ENCODE results near the gene TRIP10. TPM values are rescaled to one million over a fixed set of nuclear protein-coding genes. Genes with fewer than 3 reads are reported as not detected.

TRIP10 gene
- total and polyA plus RNA-seq, 2 of the 13 experiments (the other 11 are each of a cell fraction or from before 2014, with no cell fraction given) = 32.5 to 33.2 TPM

GRCh38 chr19:6752256-6753177 lies 13.0 kb downstream of the TRIP10 start (continued):
- TF ChIP-seq, protein P1, sequence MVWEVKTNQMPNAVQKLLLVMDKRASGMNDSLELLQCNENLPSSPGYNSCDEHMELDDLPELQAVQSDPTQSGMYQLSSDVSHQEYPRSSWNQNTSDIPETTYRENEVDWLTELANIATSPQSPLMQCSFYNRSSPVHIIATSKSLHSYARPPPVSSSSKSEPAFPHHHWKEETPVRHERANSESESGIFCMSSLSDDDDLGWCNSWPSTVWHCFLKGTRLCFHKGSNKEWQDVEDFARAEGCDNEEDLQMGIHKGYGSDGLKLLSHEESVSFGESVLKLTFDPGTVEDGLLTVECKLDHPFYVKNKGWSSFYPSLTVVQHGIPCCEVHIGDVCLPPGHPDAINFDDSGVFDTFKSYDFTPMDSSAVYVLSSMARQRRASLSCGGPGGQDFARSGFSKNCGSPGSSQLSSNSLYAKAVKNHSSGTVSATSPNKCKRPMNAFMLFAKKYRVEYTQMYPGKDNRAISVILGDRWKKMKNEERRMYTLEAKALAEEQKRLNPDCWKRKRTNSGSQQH (CRISPR knock-in tag; IDR thresholded peaks at IDR 0.05; ENCODE audit: low read depth) = no peak
- TF ChIP-seq PAF1 (CRISPR knock-in tag; IDR thresholded peaks at IDR 0.05) = no peak
- TF ChIP-seq ZNF557 (CRISPR knock-in tag; IDR thresholded peaks at IDR 0.05) = no peak
- TF ChIP-seq ZNF567 (CRISPR knock-in tag; IDR thresholded peaks at IDR 0.05; ENCODE audit: borderline replicate concordance) = peak; percentile 48; the same call in 1 of the 2 replicates
- TF ChIP-seq, protein P2, sequence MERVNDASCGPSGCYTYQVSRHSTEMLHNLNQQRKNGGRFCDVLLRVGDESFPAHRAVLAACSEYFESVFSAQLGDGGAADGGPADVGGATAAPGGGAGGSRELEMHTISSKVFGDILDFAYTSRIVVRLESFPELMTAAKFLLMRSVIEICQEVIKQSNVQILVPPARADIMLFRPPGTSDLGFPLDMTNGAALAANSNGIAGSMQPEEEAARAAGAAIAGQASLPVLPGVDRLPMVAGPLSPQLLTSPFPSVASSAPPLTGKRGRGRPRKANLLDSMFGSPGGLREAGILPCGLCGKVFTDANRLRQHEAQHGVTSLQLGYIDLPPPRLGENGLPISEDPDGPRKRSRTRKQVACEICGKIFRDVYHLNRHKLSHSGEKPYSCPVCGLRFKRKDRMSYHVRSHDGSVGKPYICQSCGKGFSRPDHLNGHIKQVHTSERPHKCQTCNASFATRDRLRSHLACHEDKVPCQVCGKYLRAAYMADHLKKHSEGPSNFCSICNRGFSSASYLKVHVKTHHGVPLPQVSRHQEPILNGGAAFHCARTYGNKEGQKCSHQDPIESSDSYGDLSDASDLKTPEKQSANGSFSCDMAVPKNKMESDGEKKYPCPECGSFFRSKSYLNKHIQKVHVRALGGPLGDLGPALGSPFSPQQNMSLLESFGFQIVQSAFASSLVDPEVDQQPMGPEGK (CRISPR knock-in tag; IDR thresholded peaks at IDR 0.05) = peak; percentile 75; the same call in 1 of the 2 replicates
- TF ChIP-seq, protein P3, sequence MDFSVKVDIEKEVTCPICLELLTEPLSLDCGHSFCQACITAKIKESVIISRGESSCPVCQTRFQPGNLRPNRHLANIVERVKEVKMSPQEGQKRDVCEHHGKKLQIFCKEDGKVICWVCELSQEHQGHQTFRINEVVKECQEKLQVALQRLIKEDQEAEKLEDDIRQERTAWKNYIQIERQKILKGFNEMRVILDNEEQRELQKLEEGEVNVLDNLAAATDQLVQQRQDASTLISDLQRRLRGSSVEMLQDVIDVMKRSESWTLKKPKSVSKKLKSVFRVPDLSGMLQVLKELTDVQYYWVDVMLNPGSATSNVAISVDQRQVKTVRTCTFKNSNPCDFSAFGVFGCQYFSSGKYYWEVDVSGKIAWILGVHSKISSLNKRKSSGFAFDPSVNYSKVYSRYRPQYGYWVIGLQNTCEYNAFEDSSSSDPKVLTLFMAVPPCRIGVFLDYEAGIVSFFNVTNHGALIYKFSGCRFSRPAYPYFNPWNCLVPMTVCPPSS (IDR thresholded peaks at IDR 0.05) = no peak
- no peak for TF ChIP-seq CCAR2 (optimal IDR thresholded peaks at IDR 0.05; ENCODE audit: low read depth, low read length)
- no peak for TF ChIP-seq ATF4 (CRISPR knock-in tag; IDR thresholded peaks at IDR 0.05)
- TF ChIP-seq ZNF121 (CRISPR knock-in tag; IDR thresholded peaks at IDR 0.05) = peak; percentile 24; the same call in 1 of the 2 replicates
- no peak for TF ChIP-seq PRDM10 (CRISPR knock-in tag; IDR thresholded peaks at IDR 0.05; ENCODE audit: low read depth)
- TF ChIP-seq KAT8 (CRISPR knock-in tag; IDR thresholded peaks at IDR 0.05) = 0 out of 2 replicates have a peak, but pooled peaks have one; percentile 37
- TF ChIP-seq, protein P4, sequence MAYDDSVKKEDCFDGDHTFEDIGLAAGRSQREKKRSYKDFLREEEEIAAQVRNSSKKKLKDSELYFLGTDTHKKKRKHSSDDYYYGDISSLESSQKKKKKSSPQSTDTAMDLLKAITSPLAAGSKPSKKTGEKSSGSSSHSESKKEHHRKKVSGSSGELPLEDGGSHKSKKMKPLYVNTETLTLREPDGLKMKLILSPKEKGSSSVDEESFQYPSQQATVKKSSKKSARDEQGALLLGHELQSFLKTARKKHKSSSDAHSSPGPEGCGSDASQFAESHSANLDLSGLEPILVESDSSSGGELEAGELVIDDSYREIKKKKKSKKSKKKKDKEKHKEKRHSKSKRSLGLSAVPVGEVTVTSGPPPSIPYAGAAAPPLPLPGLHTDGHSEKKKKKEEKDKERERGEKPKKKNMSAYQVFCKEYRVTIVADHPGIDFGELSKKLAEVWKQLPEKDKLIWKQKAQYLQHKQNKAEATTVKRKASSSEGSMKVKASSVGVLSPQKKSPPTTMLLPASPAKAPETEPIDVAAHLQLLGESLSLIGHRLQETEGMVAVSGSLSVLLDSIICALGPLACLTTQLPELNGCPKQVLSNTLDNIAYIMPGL (CRISPR knock-in tag; IDR thresholded peaks at IDR 0.05; ENCODE audit: borderline replicate concordance in 1 of 2, low read depth in 1 of 2) = no peak
- no peak for TF ChIP-seq HMGA1 (CRISPR knock-in tag; conservative IDR thresholded peaks at IDR 0.05)
- TF ChIP-seq ZSCAN29 (CRISPR knock-in tag; conservative IDR thresholded peaks at IDR 0.05) = no peak
- no peak for TF ChIP-seq JDP2 (CRISPR knock-in tag; IDR thresholded peaks at IDR 0.05; ENCODE audit: borderline replicate concordance)
- TF ChIP-seq ZNF30 (CRISPR knock-in tag; IDR thresholded peaks at IDR 0.05) = no peak

Data from HepG2 (cell line).